B cell (primary cell): Measurements from ENCODE around the gene SNAPC5. TPM values are rescaled to one million over a fixed set of nuclear protein-coding genes. Genes with fewer than 3 reads are reported as not detected.

Experiments
- ATAC-seq: fragments of 200-7000 bp; cut with Tn5 transposase; one replicate; pipeline ENCODE4 v1.10.0; 2021; ENCODE audit warnings: low read depth, mild to moderate bottlenecking, moderate number of reproducible peaks, moderate library complexity
- CTCF ChIA-PET: fragments of 350-600 bp; sonication (Branson Sonifier 250); formaldehyde crosslinking; loops from one replicate; lab custom pipeline; 2021; ENCODE audit warnings: antibody characterized with exemption, inconsistent platforms; lab: Charles Lee
- POLR2A ChIA-PET: fragments of 350-600 bp; sonication (Branson Sonifier 250); formaldehyde crosslinking; loops from one replicate; lab custom pipeline; 2021; ENCODE audit warnings: antibody characterized with exemption; lab: Charles Lee
- DNase-seq: peaks from one replicate; pipeline ENCODE4 v3.0.0; 2013
- H2AFZ ChIP-seq: 2 replicates; pipeline ENCODE4 v1.6.1; 2012; ENCODE audit warnings: mild to moderate bottlenecking, low read depth, low read length; ENCODE audit not compliant: insufficient read depth, poor library complexity, severe bottlenecking
- H3K27ac ChIP-seq, 2 donors: 1 replicate in 1 of 2; 2 replicates in 1 of 2; pipeline ENCODE4 v1.5.1; 2012 to 2013; ENCODE audit warnings: low read length in 2 of 2, mild to moderate bottlenecking in 2 of 2, moderate library complexity in 1 of 2
- H3K27me3 ChIP-seq, 4 experiments: fragments of 200-600 bp in 1 of 4; sonication (generic) in 1 of 4; replicated peaks in 1 of 4; 1 replicate in 2 of 4; 2 replicates in 2 of 4; pipeline versions ENCODE4 v1.6.1 to v1.7.0; 2013 to 2016; ENCODE audit warnings: low read length in 3 of 4, mild to moderate bottlenecking in 2 of 4, mixed read lengths in 1 of 4, moderate library complexity in 1 of 4; ENCODE audit not compliant: insufficient read depth in 4 of 4, control insufficient read depth in 3 of 4; ENCODE audit errors: control extremely low read depth in 1 of 4
- H3K36me3 ChIP-seq, 2 experiments: replicated peaks in 1 of 2; 1 replicate in 1 of 2; 2 replicates in 1 of 2; pipeline versions ENCODE4 v1.6.1 to v1.7.1; 2013; ENCODE audit warnings: low read length in 1 of 2; ENCODE audit not compliant: insufficient read depth in 2 of 2, control insufficient read depth in 1 of 2; ENCODE audit errors: control extremely low read depth in 1 of 2, extremely low read depth in 1 of 2
- H3K4me1 ChIP-seq, 2 donors: fragments of 200-600 bp in 1 of 2; sonication (generic) in 1 of 2; 1 replicate in 1 of 2; 2 replicates in 1 of 2; pipeline versions ENCODE4 v1.5.1 to v1.6.1; 2013 to 2017; ENCODE audit warnings: low read length in 2 of 2; ENCODE audit not compliant: control insufficient read depth in 2 of 2, insufficient read depth in 2 of 2
- H3K4me2 ChIP-seq: replicated peaks from 2 replicates; pipeline ENCODE3; 2012; ENCODE audit warnings: mild to moderate bottlenecking, low read depth, low read length; ENCODE audit not compliant: poor library complexity, severe bottlenecking
- H3K4me3 ChIP-seq, 5 experiments: fragments of 200-600 bp in 1 of 5; sonication (generic) in 1 of 5; 1 replicate in 3 of 5; 2 replicates in 2 of 5; pipeline versions ENCODE4 v1.5.1 to v1.7.0; 2011 to 2016; ENCODE audit warnings: low read length in 4 of 5, mild to moderate bottlenecking in 4 of 5, low read depth in 2 of 5, control low read depth in 1 of 5, moderate library complexity in 1 of 5; ENCODE audit not compliant: insufficient read depth in 1 of 5; ENCODE audit errors: control extremely low read depth in 1 of 5, extremely low read depth in 1 of 5
- H3K79me2 ChIP-seq: fragments of 200-600 bp; sonication (generic); one replicate; pipeline ENCODE4 v1.6.0; 2016; ENCODE audit warnings: low read length; ENCODE audit not compliant: control insufficient read depth, insufficient read depth
- H3K9ac ChIP-seq: fragments of 200-600 bp; sonication (generic); 2 replicates; pipeline ENCODE4 v1.6.1; 2017; ENCODE audit warnings: mild to moderate bottlenecking, low read length, moderate library complexity
- H3K9me3 ChIP-seq, 3 donors: one replicate each; pipeline versions ENCODE4 v1.6.1 to v1.7.1; 2013; ENCODE audit warnings: low read length in 2 of 3; ENCODE audit not compliant: control insufficient read depth in 2 of 3, insufficient read depth in 1 of 3; ENCODE audit errors: control extremely low read depth in 1 of 3
- H4K20me1 ChIP-seq: 2 replicates; pipeline ENCODE4 v1.6.0; 2012; ENCODE audit warnings: mild to moderate bottlenecking, low read length; ENCODE audit not compliant: insufficient read depth, control insufficient read depth, poor library complexity, severe bottlenecking
- H3K27ac Mint-ChIP-seq: one replicate; pipeline ENCODE4 v1.8.0; 2021; ENCODE audit warnings: mixed read lengths
- H3K27me3 Mint-ChIP-seq: one replicate; pipeline ENCODE4 v1.8.0; 2021; ENCODE audit warnings: mixed read lengths
- H3K4me1 Mint-ChIP-seq: one replicate; pipeline ENCODE4 v1.8.0; 2021; ENCODE audit warnings: mixed read lengths
- H3K4me3 Mint-ChIP-seq: one replicate; pipeline ENCODE4 v1.8.0; 2021; ENCODE audit warnings: mixed read lengths
- H3K9me3 Mint-ChIP-seq: one replicate; pipeline ENCODE4 v1.8.0; 2022; ENCODE audit warnings: mixed read lengths; ENCODE audit not compliant: insufficient read depth
- EZH2 ChIP-seq: IDR thresholded peaks from 2 replicates; pipeline ENCODE4 v1.6.1; 2012; ENCODE audit warnings: borderline replicate concordance, low read depth, mild to moderate bottlenecking, moderate library complexity, low read length; ENCODE audit not compliant: insufficient read depth, poor library complexity, severe bottlenecking
- WGBS: methylation state at CpG from one replicate; pipeline ENCODE4 v1.1.5; 2013; ENCODE audit warnings: missing lambda C conversion rate; ENCODE audit not compliant: insufficient coverage; 5-methylcytosine and 5-hydroxymethylcytosine counted together
- intact Hi-C: fragments of 100-400 bp; cut with micrococcal nuclease; formaldehyde crosslinking; loops from one replicate; pipeline ENCODE4 v1.10.0; 2022
- polyA plus RNA-seq: library from polyadenylated mRNA; depleted of rRNA; stranded (reverse); fragments of >200 nt; gene quantifications from 2 replicates; pipeline ENCODE4 v1.2.3, GENCODE V29; 2012
- total RNA-seq, 2 donors: library from RNA; stranded (reverse); fragments of 120-200 nt in 1 of 2; gene quantifications; 1 replicate in 1 of 2; 2 replicates in 1 of 2; pipeline versions ENCODE4 v1.2.3 to v1.2.4, GENCODE V29; 2013 to 2022
- TF ChIP-seq, protein P1 (sequence below): fragments of 200-600 bp; IDR thresholded peaks from one replicate; pipeline ENCODE4 v1.8.0; 2022; ENCODE audit warnings: antibody characterized with exemption, mild to moderate bottlenecking

SNAPC5 gene
- total and polyA plus RNA-seq, 2 donors (not counting 1 experiment from before 2014, with no cell fraction given) = 21.6 to 28.5 TPM

DNA sequence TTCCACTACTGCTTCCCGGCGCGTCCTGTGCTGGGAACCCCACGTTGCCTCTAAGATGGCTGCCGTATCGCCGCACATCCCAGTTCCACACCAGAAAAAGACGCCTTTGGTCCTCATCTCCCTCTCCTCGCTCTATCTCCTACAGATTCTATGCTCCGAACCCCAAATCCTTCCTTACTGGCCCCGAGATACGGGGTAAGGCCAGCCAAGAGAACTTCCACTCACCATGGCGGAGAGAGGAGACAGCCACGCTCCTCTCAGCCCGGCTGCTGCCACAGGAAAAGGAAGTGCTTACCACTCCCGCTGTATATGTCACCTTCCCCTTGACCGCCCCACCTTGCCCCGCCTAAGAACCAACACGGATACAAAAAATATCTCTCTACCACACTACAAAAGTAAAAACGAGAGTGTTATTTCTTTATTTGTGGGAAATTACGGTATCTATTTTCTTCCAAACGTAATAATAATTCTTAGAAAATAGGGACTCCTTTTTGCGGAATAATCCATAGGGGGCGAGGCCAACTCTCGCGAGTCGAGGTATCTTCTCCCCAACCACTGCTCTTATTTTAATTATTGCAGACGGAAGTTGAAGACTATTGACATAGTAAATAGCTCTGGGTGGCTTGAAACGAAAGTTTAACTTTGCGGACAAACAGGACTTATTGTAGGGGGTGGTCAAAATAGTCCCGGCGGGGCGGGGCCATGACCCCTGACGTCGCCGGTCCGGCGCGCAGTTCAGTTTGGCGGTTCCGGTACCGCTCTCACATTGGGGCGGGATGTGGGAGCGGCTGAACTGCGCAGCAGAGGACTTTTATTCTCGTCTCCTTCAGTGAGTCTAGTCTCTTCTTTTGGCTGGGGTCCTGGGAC is 7.2 kb upstream of the SNAPC5 start, which contains the start of the genes RPL4 and ZWILCH:
RPL4 (minus strand) TSS at position 293 of the 867 bp plus-strand sequence; CDS start at position 228, 65 bp downstream.
ZWILCH (plus strand) TSS at position 764 of the 867 bp plus-strand sequence; CDS start at position 777, 13 bp downstream.
- Mint-ChIP-seq H3K4me3 (peak within 1 kb of the TSS; percentile 99), H3K27me3 (no peaks in the 10 kb centered on the region), H3K27ac (peak within 1 kb of the TSS; percentile 98), H3K9me3 (no peaks in the 10 kb centered on the region), H3K4me1 (peaks cover 42% of the 10 kb centered on the region)
- no peak for TF ChIP-seq EZH2
- TF ChIP-seq, protein P1, sequence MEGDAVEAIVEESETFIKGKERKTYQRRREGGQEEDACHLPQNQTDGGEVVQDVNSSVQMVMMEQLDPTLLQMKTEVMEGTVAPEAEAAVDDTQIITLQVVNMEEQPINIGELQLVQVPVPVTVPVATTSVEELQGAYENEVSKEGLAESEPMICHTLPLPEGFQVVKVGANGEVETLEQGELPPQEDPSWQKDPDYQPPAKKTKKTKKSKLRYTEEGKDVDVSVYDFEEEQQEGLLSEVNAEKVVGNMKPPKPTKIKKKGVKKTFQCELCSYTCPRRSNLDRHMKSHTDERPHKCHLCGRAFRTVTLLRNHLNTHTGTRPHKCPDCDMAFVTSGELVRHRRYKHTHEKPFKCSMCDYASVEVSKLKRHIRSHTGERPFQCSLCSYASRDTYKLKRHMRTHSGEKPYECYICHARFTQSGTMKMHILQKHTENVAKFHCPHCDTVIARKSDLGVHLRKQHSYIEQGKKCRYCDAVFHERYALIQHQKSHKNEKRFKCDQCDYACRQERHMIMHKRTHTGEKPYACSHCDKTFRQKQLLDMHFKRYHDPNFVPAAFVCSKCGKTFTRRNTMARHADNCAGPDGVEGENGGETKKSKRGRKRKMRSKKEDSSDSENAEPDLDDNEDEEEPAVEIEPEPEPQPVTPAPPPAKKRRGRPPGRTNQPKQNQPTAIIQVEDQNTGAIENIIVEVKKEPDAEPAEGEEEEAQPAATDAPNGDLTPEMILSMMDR = no peak
- H3K9ac ChIP-seq = peak within 1 kb of the TSS; percentile 93
- H3K4me1 ChIP-seq = peaks cover 21 to 26% of the 10 kb centered on the region in 2 donors
- ATAC-seq = peak; percentile 85
- CTCF ChIA-PET = interaction anchor here (1.3 to 2.0 kb wide), 2 partner anchors 118 to 1773 kb away, joined by 4 to 10 read pairs; partner anchors contain the start of genes FEM1B and MAP2K1
- H3K27ac ChIP-seq = peak within 1 kb of the TSS; percentile 83 to 90
- no peaks in the 10 kb centered on the region for H3K27me3 ChIP-seq
- H3K4me2 ChIP-seq = peak within 1 kb of the TSS; percentile 87
- H3K79me2 ChIP-seq = peaks cover 47% of the 10 kb centered on the region
- WGBS = 0% methylated on average over 32 of the region's 46 CpGs
- peak within 1 kb of the TSS; percentile 90 for H2AFZ ChIP-seq
- intact Hi-C loops = loop anchor here (1.0 to 5.0 kb wide), 7 partner anchors 7 to 1202 kb away; partner anchors contain the start of genes MAP2K1, RNU5B-1, SNAPC5 and TIPIN
- H3K9me3 ChIP-seq = no peaks in the 10 kb centered on the region
- peaks cover 16% of the 10 kb centered on the region for H4K20me1 ChIP-seq
- POLR2A ChIA-PET = interaction anchor here (0.6 to 1.3 kb wide), 2 partner anchors 82 to 211 kb away, joined by 3 to 6 read pairs; partner anchors contain the start of gene DIS3L
- DNase-seq = peak; percentile 93
- H3K4me3 ChIP-seq = peak within 1 kb of the TSS; percentile 81 to 99 (median 85)
- H3K36me3 ChIP-seq = peaks cover 2 to 37% of the 10 kb centered on the region in 2 experiments
